Heart left ventricle (tissue), 16 donors: ENCODE data around the gene KIF21B. TPM values are rescaled to one million over a fixed set of nuclear protein-coding genes. Genes with fewer than 3 reads are reported as not detected.

Experiments used
- ATAC-seq, 4 donors: fragments of 200-7000 bp; cut with Tn5 transposase; one replicate each; pipeline ENCODE4 v1.9.1; 2020 to 2022; ENCODE audit warnings: moderate library complexity in 4 of 4, mild to moderate bottlenecking in 3 of 4, moderate number of reproducible peaks in 1 of 4
- DNase-seq, 5 donors: peaks; one replicate each; pipeline ENCODE4 v3.0.0-alpha.2; 2020
- H3K27ac ChIP-seq, 12 donors: fragments of 200-600 bp; sonication (generic) in 4 of 12; one replicate each; pipeline versions ENCODE4 v1.5.0 to v1.8.0; 2016 to 2022; ENCODE audit warnings: mild to moderate bottlenecking in 2 of 12
- H3K27me3 ChIP-seq, 9 donors: fragments of 200-600 bp; sonication (generic) in 2 of 9; one replicate each; pipeline versions ENCODE4 v1.5.1 to v1.8.0; 2016 to 2022; ENCODE audit warnings: mild to moderate bottlenecking in 3 of 9
- H3K36me3 ChIP-seq, 9 donors: fragments of 200-600 bp; sonication (generic) in 2 of 9; one replicate each; pipeline versions ENCODE4 v1.5.0 to v1.8.0; 2018 to 2022; ENCODE audit warnings: mild to moderate bottlenecking in 2 of 9
- H3K4me1 ChIP-seq, 12 donors: fragments of 200-600 bp; sonication (generic) in 4 of 12; one replicate each; pipeline versions ENCODE4 v1.5.0 to v1.8.0; 2016 to 2022; ENCODE audit warnings: mild to moderate bottlenecking in 3 of 12
- H3K4me3 ChIP-seq, 12 donors: fragments of 200-600 bp; sonication (generic) in 4 of 12; one replicate each; pipeline versions ENCODE4 v1.5.0 to v1.8.0; 2017 to 2022; ENCODE audit warnings: mild to moderate bottlenecking in 9 of 12, moderate library complexity in 4 of 12
- H3K9me3 ChIP-seq, 12 donors: fragments of 200-600 bp; sonication (generic) in 4 of 12; one replicate each; pipeline versions ENCODE4 v1.5.0 to v1.8.0; 2016 to 2022; ENCODE audit warnings: mild to moderate bottlenecking in 1 of 12
- POLR2A ChIP-seq, 2 donors: fragments of 450-650 bp; IDR thresholded peaks; one replicate each; pipeline ENCODE4 v1.6.1; 2017; ENCODE audit warnings: antibody characterized with exemption in 2 of 2, mild to moderate bottlenecking in 2 of 2, moderate library complexity in 2 of 2
- WGBS, 4 donors: extraction: QIAGEN DNeasy Blood & Tissue Kit in 2 of 4; methylation state at CpG; one replicate each; pipeline versions ENCODE4 v1.1.5 to v1.1.7; 2013 to 2018; 5-methylcytosine and 5-hydroxymethylcytosine counted together
- intact Hi-C, 10 donors: fragments of 100-400 bp; cut with DNase I; formaldehyde crosslinking; loops; one replicate each; pipeline versions ENCODE4 v1.11.1 to v1.14.2; 2022
- polyA plus RNA-seq, 2 donors: library from polyadenylated mRNA; stranded (reverse); fragments of 200-250 nt; gene quantifications; one replicate each; pipeline ENCODE4 v1.2.3, GENCODE V29; 2013
- total RNA-seq, 9 donors: library from RNA; depleted of rRNA in 2 of 9; stranded (reverse); fragments of >200 nt in 2 of 9; fragmentation: NEBNext Ultra II Directional in 3 of 9; extraction: Animal tissue kit (Norgen Biotek cat#: 25700) in 3 of 9; gene quantifications; one replicate each; pipeline versions ENCODE4 v1.1.0 to v1.2.4, GENCODE V29; 2016 to 2023
- TF ChIP-seq, protein P1 (sequence below), 12 donors: fragments of 200-600 bp; sonication (generic) in 4 of 12; IDR thresholded peaks; one replicate each; pipeline versions ENCODE4 v1.5.0 to v1.8.0; 2018 to 2022; ENCODE audit warnings: antibody characterized with exemption in 12 of 12, mild to moderate bottlenecking in 5 of 12
- donor health status: ischemic (EF 13 %, LVEDD 7.1; RV severe dilation, severe dysfunction).
- donor health status: healthy with polysubstance abuse.
- donor health status: DM: no; HTN: yes; CAD: no.
- donor health status: DM: no; HTN: no; CAD: no.
- donor health status: ischemic (EF 25% LVEDD 6.9; RV normal size, moderate dysfunction).
- donor health status: ischemic (EF 25% LVEDD 5.7; RV mildly dilated, moderate dysfunction).
- donor health status: healthy.
- donor health status: DM: yes; HTN: yes; CAD: no.
- donor health status: ischemic (EF 35%, LVEDD 5.7; RV mildly dilated, moderate dysfunction).
- donor health status: nonischemic (EF 11% LVEDD 7.7; RV severe dilation, severe dysfunction).
- donor health status: DM: yes; HTN: yes; CAD: no.
- donor health status: PGD.
- donor health status: ischemic (EF 29% LVEDD 5.4; RV normal size, mild dysfunction).
- donor health status: nonischemic (EF 23%, LVEDD 6.1; RV moderate dilation, normal function).

Gene KIF21B
- total and polyA plus RNA-seq, 11 donors = 0.21 to 3.6 (median 0.46) TPM

DNA sequence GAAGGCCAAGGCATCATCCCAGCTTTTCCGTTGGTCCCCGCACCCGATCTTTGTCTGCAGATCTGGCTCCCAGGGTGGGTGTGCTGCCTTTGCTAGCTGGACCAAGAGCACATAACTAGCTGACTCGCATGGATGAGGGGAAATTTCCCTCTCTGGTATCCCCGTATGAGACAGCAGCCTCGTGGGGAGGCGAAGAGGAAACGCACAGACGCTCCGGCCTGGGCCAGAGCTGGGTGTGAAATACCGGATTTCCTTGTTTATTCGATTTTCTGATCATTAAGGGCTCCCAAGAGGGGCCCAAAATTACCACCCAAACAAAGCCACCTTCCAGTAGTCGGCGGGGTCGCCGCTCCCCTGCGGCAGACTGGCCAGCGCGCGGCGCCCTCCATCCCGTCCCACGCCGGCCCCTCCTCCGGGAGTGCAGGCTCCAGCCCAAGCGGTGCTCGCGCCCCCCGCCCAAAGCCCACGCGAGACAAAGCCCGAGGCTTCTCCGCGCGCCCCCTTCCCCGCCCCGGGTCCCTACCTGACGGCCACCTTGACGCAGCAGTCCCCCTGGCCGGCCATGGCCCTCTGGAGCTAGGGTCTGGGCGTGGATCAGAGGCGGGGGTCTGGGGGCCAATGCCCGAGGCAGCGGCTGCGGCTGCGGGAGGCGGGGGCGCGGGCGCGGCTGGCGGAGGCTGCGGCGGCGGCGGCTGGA lies 546 bp downstream of the KIF21B start:
- intact Hi-C loops = loop anchor here in 1 of 10 donors (10.0 kb wide), 1 partner anchor 398 kb away; the partner anchor contains the start of gene KIF14
- H3K27ac ChIP-seq = peak overlapping the region in 3 of 12 donors; percentile 15 to 83 (median 29)
- peak overlapping the region; percentile 12 to 75 (median 58) for H3K4me3 ChIP-seq
- no peaks in the 10 kb centered on the region for H3K9me3 ChIP-seq
- H3K27me3 ChIP-seq = no peaks in the 10 kb centered on the region
- ATAC-seq (no peak), DNase-seq (no peak)
- 5 to 14% (median 5%) methylated on average over 14 to 56 of the region's 56 CpGs for WGBS, 4 donors
- no peaks in the 10 kb centered on the region for H3K36me3 ChIP-seq
- TF ChIP-seq, protein P1, sequence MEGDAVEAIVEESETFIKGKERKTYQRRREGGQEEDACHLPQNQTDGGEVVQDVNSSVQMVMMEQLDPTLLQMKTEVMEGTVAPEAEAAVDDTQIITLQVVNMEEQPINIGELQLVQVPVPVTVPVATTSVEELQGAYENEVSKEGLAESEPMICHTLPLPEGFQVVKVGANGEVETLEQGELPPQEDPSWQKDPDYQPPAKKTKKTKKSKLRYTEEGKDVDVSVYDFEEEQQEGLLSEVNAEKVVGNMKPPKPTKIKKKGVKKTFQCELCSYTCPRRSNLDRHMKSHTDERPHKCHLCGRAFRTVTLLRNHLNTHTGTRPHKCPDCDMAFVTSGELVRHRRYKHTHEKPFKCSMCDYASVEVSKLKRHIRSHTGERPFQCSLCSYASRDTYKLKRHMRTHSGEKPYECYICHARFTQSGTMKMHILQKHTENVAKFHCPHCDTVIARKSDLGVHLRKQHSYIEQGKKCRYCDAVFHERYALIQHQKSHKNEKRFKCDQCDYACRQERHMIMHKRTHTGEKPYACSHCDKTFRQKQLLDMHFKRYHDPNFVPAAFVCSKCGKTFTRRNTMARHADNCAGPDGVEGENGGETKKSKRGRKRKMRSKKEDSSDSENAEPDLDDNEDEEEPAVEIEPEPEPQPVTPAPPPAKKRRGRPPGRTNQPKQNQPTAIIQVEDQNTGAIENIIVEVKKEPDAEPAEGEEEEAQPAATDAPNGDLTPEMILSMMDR (IDR thresholded peaks at IDR 0.05) = no peak
- no peak for TF ChIP-seq POLR2A (IDR thresholded peaks at IDR 0.05)
- H3K4me1 ChIP-seq = peaks cover 0 to 93% (median 20%) of the 10 kb centered on the region in 12 donors

DNA sequence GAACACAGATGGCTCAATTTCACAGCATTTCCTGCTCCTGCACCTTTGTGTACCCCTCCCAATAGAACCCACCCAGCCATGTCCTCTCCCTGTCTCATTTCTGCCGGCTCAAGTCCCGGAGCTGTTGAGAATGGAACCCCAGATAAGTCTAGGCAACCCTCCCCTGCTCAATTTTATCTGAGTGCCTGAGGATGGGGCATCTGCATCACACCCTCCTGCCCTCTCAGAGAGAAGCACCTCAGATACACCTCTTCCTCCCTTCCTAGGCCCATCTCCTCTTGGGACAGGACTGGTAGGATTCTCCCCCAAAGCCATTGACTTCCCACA lies 1.1 kb downstream of the KIF21B start:
- TF ChIP-seq, protein P1 (IDR thresholded peaks at IDR 0.05) = no peak
- no peaks in the 10 kb centered on the region for H3K36me3 ChIP-seq
- H3K4me1 ChIP-seq = peaks cover 0 to 93% (median 19%) of the 10 kb centered on the region in 12 donors
- no peaks in the 10 kb centered on the region for H3K9me3 ChIP-seq
- no peak for DNase-seq
- no peak for ATAC-seq
- intact Hi-C loops = loop anchor here in 1 of 10 donors (10.0 kb wide), 1 partner anchor 398 kb away; the partner anchor contains the start of gene KIF14
- peaks cover 0 to 1% (median 0%) of the 10 kb centered on the region in 9 donors for H3K27me3 ChIP-seq
- 73 to 93% (median 79%) methylated on average over 2 of the region's 2 CpGs for WGBS, 4 donors
- H3K4me3 ChIP-seq = peak overlapping the region in 10 of 12 donors; percentile 51 to 75 (median 60)
- peak overlapping the region in 1 of 12 donors; percentile 83 for H3K27ac ChIP-seq

DNA sequence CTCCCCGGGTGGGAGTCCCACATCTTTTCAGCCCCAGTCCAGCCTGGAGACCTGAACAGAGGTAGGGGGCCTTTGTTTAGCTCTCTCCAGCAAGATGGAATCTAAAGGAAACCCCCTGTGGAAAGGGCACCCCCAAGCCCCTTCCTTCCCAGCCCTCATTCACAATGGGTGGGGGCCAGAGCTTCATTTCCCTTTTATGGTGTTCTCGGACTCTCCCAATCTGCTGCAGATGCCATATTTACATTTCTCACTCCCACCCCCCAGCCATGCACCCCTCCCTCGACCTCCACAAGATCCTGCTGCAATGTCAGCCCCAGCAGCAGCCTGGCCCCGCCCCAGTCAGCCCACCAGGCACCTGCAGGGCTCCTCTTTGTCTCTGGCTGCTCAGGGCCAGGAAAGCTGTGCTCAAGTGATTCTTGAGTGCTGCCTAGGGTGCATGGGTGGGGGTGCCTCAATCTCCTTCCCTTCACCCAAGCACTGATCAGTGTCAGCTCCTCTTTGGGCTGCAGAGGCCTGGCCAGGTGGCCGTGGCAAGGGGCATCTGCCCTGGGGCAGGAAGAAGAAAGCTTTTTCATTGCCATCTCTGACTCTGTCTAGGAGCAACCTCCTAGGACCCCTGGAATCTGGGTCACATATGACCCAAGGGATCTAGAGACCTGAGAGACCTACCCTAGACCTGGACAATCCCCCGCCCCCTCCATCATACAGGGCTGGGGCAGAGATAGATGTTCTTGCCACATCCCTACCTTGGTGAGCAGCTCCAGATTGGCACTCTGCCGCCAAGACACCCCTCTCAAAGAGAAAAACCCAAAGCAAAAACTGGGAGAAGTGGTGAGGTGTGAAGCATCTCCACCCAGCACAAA lies 1.7 kb downstream of the KIF21B start:
- intact Hi-C loops = loop anchor here in 1 of 10 donors (10.0 kb wide), 1 partner anchor 397 kb away; the partner anchor contains the start of gene KIF14

More for the DNA sequence above, 1.7 kb downstream of the KIF21B start:
- peaks cover 0 to 93% (median 18%) of the 10 kb centered on the region in 12 donors for H3K4me1 ChIP-seq
- no peaks in the 10 kb centered on the region for H3K36me3 ChIP-seq
- H3K27me3 ChIP-seq = peaks cover 0 to 5% (median 0%) of the 10 kb centered on the region in 9 donors
- peak overlapping the region in 1 of 12 donors; percentile 83 for H3K27ac ChIP-seq
- no peak for ATAC-seq
- peak overlapping the region in 4 of 12 donors; percentile 60 to 75 (median 62) for H3K4me3 ChIP-seq
- no peak for DNase-seq
- TF ChIP-seq POLR2A (IDR thresholded peaks at IDR 0.05) = no peak
- TF ChIP-seq, protein P1 (IDR thresholded peaks at IDR 0.05) = no peak
- no peaks in the 10 kb centered on the region for H3K9me3 ChIP-seq
- 74 to 86% (median 81%) methylated on average over 7 of the region's 7 CpGs for WGBS, 4 donors
